GM13976 (cell line): ENCODE results near the gene PCYOX1L.
A peak's percentile ranks its signal among the peaks of the same experiment; 100 is the strongest.

ENCODE experiments used
- DNase-seq: peaks from one replicate; pipeline ENCODE4 v3.0.0; 2012; ENCODE audit warnings: low spot score
- in situ Hi-C: fragments of 300-500 bp; cut with MboI; formaldehyde crosslinking; loops from one replicate; pipeline ENCODE4 v1.12.0; 2022; ENCODE audit warnings: low sequenced_read_pairs, mixed read lengths, inconsistent platforms; ENCODE audit not compliant: unreplicated experiment
- TF ChIP-seq, protein P1 (sequence below): IDR thresholded peaks from 2 replicates; pipeline ENCODE4 v1.5.1; 2012; ENCODE audit warnings: borderline replicate concordance, mild to moderate bottlenecking; ENCODE audit not compliant: insufficient read depth; ENCODE audit errors: extremely low read depth, missing control alignments, control extremely low read depth

The PCYOX1L gene

DNA sequence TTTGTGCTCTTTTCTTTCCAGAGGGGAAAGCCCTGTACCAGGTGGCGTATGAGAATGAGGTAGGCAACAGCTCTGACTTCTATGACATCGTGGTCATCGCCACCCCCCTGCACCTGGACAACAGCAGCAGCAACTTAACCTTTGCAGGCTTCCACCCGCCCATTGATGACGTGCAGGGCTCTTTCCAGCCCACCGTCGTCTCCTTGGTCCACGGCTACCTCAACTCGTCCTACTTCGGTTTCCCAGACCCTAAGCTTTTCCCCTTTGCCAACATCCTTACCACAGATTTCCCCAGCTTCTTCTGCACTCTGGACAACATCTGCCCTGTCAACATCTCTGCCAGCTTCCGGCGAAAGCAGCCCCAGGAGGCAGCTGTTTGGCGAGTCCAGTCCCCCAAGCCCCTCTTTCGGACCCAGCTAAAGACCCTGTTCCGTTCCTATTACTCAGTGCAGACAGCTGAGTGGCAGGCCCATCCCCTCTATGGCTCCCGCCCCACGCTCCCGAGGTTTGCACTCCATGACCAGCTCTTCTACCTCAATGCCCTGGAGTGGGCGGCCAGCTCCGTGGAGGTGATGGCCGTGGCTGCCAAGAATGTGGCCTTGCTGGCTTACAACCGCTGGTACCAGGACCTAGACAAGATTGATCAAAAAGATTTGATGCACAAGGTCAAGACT, 10.3 kb downstream of the PCYOX1L start:
- TF ChIP-seq, protein P1, sequence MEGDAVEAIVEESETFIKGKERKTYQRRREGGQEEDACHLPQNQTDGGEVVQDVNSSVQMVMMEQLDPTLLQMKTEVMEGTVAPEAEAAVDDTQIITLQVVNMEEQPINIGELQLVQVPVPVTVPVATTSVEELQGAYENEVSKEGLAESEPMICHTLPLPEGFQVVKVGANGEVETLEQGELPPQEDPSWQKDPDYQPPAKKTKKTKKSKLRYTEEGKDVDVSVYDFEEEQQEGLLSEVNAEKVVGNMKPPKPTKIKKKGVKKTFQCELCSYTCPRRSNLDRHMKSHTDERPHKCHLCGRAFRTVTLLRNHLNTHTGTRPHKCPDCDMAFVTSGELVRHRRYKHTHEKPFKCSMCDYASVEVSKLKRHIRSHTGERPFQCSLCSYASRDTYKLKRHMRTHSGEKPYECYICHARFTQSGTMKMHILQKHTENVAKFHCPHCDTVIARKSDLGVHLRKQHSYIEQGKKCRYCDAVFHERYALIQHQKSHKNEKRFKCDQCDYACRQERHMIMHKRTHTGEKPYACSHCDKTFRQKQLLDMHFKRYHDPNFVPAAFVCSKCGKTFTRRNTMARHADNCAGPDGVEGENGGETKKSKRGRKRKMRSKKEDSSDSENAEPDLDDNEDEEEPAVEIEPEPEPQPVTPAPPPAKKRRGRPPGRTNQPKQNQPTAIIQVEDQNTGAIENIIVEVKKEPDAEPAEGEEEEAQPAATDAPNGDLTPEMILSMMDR, result no peak
- in situ Hi-C loops, result no loop called here
- no peak for DNase-seq

DNA sequence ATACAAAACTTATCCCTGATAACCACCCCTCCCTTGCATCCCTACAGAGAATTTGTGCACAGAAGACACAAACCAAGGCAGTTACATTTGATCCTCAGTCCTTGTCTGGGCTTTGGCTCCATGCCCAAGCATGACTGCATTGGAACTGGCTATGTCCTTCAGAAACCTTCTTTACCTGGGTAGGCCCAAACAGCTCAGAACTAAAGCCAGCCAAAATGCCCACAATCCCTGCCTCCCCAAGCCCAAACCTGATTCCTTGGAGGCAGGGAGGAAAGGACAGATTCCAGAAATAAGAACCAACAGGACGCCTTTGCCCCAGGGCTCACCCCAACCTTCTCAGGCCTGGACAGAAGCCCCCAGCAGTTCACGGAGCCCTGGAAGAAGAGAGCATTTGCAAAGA, 13.0 kb downstream of the PCYOX1L start:
- TF ChIP-seq, protein P1, result no peak
- DNase-seq, result no peak
- in situ Hi-C loops, result loop anchor here (10.0 kb wide), 1 partner anchor 194 kb away; no protein-coding TSS in a partner anchor

DNA sequence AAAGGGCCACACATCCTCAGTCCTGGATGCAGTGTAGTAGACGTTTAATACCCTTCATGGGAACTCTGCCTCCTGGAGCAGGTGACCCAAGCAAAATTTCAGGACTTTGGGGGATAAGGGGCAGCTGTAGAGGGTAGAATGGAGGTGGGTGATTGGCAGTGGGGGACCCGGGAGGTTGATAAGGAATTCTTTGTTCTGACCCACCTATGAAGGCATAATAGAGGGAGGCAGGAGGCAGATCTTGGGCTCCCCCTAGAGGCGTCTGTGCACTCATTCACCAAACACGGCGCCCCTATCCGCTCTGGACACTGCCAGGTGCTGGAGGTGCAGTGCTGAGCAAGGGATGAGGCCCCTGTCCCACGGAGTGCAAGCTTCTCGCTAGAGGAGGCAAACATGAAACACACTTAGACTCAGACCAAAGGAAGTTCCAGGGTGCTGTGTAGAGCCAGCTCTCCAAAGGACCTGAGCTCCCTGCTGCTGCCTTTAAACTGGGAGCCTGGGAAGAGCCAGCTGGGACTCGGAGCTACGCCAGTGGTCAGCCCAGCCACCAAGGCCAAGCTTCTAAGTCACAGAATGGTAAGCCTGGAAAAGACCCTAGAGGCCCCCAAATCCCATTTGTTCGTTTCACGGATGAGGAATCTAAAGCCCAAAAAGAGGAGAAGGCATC, 13.6 kb downstream of the PCYOX1L start:
- DNase-seq, result peak; percentile 84
- TF ChIP-seq, protein P1, result peak; percentile 78
- in situ Hi-C loops, result loop anchor here (10.0 kb wide), 1 partner anchor 193 kb away; no protein-coding TSS in a partner anchor

DNA sequence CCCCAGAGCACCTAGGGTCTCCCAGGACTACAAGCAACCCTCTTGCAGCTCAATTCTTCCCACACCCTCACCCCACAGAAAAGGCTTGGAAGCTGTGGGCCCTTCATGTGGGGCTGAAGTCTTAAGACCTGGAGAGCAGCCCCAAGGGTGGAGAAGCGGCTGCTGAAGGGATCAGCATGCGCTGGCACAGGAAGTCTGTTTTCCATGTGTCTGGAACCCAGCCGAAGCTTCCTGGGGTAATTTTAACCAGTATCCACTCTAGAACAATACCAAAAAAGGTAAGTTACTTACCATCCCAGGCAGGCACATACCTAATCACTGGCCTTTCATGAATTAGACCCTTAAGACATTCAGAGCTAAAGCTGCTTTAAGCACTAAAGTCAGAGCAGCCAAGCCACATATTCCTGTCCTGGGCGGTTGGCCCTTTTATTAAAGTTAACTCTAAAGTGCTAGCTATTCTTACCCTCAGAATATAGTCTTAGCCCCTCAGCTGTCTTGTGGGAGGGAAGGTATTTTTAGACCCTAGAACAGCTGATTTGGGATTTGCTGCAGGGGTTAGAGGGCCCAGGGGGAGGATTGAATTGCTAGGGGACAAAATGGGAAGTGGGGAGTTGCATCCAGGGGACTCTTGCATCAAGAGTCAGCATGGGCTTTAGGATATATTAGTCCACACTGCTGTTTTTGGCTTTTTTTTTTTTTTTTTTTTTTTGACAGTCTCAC, 14.4 kb downstream of the PCYOX1L start:
- TF ChIP-seq, protein P1, result no peak
- DNase-seq, result no peak
- in situ Hi-C loops, result loop anchor here (10.0 kb wide), 1 partner anchor 193 kb away; no protein-coding TSS in a partner anchor

DNA sequence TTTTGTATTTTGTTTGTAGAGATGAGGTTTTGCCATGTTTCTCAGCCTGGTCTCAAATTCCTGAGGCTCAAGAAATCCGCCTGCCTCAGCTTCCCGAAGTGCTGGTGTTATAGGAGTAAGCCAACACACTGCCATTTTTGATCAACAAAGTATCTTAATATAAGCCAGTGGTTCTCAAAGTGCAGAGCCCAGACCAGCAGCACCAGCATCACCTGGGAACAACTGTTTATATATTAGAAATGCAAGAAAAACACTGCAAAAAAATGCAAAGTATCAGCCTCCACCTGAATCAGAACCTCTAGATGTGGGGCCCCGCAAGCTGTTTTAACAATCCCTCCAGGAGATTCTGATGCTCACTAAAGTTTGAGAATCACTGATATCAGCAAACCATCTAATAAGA, 15.1 kb downstream of the PCYOX1L start:
- in situ Hi-C loops, result loop anchor here (10.0 kb wide), 1 partner anchor 192 kb away; no protein-coding TSS in a partner anchor
- no peak for DNase-seq

DNA sequence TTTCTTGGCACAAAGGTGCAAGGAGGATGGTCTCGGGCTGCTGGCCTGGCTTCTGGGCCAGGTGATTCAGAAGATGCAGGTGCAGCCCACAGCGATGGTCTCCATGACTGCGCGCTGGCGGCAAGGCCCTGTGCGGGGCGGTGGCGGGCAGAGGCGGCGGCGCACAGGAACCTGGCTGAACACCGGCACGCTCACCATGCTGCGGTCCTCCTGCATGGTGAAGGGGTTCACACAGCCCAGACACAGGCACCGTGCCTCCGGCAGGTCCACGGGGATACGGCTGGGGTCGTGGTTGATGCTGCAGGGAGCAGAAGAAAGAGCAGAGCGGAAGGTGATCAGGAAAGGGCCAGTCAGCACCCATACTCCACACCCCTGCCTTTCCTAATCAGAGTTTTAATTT, 16.5 kb downstream of the PCYOX1L start:
- in situ Hi-C loops, result loop anchor here (10.0 kb wide), 1 partner anchor 190 kb away; no protein-coding TSS in a partner anchor
- TF ChIP-seq, protein P1, result no peak
- no peak for DNase-seq

More for the DNA sequence above, 15.1 kb downstream of the PCYOX1L start:
- TF ChIP-seq, protein P1, result no peak
